HG03039 (cell line): ENCODE data around the gene RPS5.
"Not testable (repeated sequence)": the region's sequence is repeated elsewhere in the genome, so short reads cannot be mapped to it uniquely, and the experiment has no call there.

Source experiments
- ATAC-seq: cut with Tn5 transposase; IDR thresholded peaks from one replicate; pipeline ENCODE4 v1.9.1; 2021; ENCODE audit warnings: mild to moderate bottlenecking, moderate library complexity; ENCODE audit not compliant: unreplicated experiment

Gene RPS5

GRCh38 chr19:58356766-58357480, 30.1 kb upstream of the RPS5 start:
- no peak for ATAC-seq

- no peak for ATAC-seq
Measured at GRCh38 chr19:58357481-58358145, 29.5 kb upstream of the RPS5 start.

GRCh38 chr19:58361900-58362271, 25.2 kb upstream of the RPS5 start:
- ATAC-seq: no peak

GRCh38 chr19:58362272-58362994, 24.6 kb upstream of the RPS5 start, which contains the start of gene ZNF497:
Gene ZNF497 (minus strand): TSS chr19:58362751. CDS start chr19:58357635, 5,116 bp downstream.
- ATAC-seq: peak; percentile 86

- ATAC-seq: no peak
Measured at GRCh38 chr19:58364146-58364545, 22.9 kb upstream of the RPS5 start.

- ATAC-seq: no peak
Measured at GRCh38 chr19:58366585-58367430, 20.3 kb upstream of the RPS5 start.

- no peak for ATAC-seq
Measured at GRCh38 chr19:58367698-58368454, 19.2 kb upstream of the RPS5 start.

GRCh38 chr19:58368561-58369360, 18.3 kb upstream of the RPS5 start:
- no peak for ATAC-seq

GRCh38 chr19:58372311-58373133, 14.5 kb upstream of the RPS5 start:
- ATAC-seq: no peak

- no peak for ATAC-seq
Measured at GRCh38 chr19:58374200-58374599, 12.9 kb upstream of the RPS5 start.

GRCh38 chr19:58376724-58377123, 10.3 kb upstream of the RPS5 start:
- not testable (repeated sequence) for ATAC-seq

- ATAC-seq: no peak
Measured at GRCh38 chr19:58379246-58379645, 7.8 kb upstream of the RPS5 start.

- ATAC-seq: no peak
Measured at GRCh38 chr19:58380037-58380661, 6.9 kb upstream of the RPS5 start.

GRCh38 chr19:58380662-58381459, 6.2 kb upstream of the RPS5 start, which contains the start of gene ZNF837:
Gene ZNF837 (minus strand): TSS chr19:58381030. CDS start chr19:58369332, 11,698 bp downstream.
- peak; percentile 71 for ATAC-seq

GRCh38 chr19:58381460-58382212, 5.4 kb upstream of the RPS5 start:
- ATAC-seq: no peak

GRCh38 chr19:58382997-58383603, 4.0 kb upstream of the RPS5 start:
- ATAC-seq: no peak
